Measurements from ENCODE around the gene DAPK2.
"Not testable (repeated sequence)": the region's sequence is repeated elsewhere in the genome, so short reads cannot be mapped to it uniquely, and the experiment has no call there.

The DAPK2 gene

GRCh38 chr15:63972801-63973200 lies 73.5 kb downstream of the DAPK2 start:
- no peak for DNase-seq (ENCODE audit: low read depth)

- DNase-seq (ENCODE audit: low read depth): no peak
These were observed 74.4 kb downstream of the DAPK2 start for GRCh38 chr15:63971904-63972303.

- DNase-seq (ENCODE audit: low read depth): no peak
These were observed 74.9 kb downstream of the DAPK2 start for GRCh38 chr15:63971427-63971805.

GRCh38 chr15:63970621-63971426 lies 75.5 kb downstream of the DAPK2 start:
- DNase-seq (ENCODE audit: low read depth): no peak

DNA sequence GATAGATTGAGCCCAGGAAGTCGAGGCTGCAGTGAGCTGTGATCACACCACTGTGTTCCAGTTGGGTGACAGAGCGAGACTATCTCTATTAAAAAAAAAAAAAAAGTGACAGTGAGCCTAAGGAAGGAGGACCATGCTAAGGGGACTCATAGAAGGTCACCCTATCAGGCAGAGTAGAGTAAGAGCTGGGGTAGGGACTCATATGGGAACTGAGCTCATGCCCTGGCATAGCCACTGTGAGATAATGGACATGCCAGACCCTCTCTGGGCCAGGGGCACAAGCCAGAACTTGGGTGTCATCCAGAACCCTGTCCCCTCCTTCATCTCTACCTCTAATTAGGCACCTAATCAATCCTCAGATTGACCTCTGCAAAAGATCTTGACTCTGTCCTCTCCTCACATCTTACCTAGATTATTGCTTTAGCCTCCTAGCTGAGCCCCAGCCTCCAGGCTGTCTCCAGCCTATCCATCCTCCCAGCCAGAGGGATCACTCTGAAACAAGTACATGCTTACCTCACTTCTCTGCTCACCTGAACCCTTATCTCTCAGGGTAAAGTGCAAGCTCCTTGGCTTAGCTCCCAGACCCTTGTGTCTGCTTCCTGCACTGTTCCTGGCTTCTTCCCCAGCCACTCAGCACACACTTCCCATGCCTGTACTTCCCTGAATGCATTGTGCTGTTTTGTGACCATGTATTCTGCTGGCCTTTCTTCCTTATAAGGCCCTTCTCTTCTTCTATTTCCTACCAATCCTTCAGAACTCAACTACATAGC lies 76.4 kb downstream of the DAPK2 start:
- DNase-seq (ENCODE audit: low read depth): no peak

GRCh38 chr15:63968700-63969099 lies 77.6 kb downstream of the DAPK2 start:
- DNase-seq (ENCODE audit: low read depth): no peak

GRCh38 chr15:63968122-63968524 lies 78.2 kb downstream of the DAPK2 start:
- DNase-seq (ENCODE audit: low read depth): no peak

DNA sequence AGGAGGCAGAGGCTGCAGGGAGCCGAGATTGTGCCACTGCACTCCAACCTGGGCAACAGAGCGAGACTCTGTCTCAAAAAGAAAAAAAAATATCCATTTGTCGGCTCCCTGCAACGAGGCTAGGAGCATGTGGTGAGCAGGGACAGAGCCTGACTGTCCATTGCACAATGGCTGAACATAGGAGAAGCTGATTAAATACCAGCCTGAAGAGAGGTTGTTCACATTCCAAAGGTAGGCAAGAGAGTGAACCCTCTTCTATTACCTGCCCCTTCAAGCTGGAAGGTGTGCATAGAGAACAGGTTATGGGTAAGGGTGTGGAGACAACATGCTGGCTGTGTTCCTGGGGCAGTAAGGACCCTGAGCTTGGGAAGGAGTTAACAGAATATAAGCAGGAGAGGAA lies 78.7 kb downstream of the DAPK2 start:
- DNase-seq (ENCODE audit: low read depth): no peak

GRCh38 chr15:63962947-63963721 lies 83.2 kb downstream of the DAPK2 start:
- not testable (repeated sequence) for DNase-seq (ENCODE audit: low read depth)

GRCh38 chr15:63953524-63953923 lies 92.8 kb downstream of the DAPK2 start:
- no peak for DNase-seq (ENCODE audit: low read depth)

- DNase-seq (ENCODE audit: low read depth): peak; percentile 49
These were observed 95.3 kb downstream of the DAPK2 start for GRCh38 chr15:63950911-63951481.

GRCh38 chr15:63948971-63949370 lies 97.3 kb downstream of the DAPK2 start:
- DNase-seq (ENCODE audit: low read depth): no peak

- DNase-seq (ENCODE audit: low read depth): no peak
These were observed 97.8 kb downstream of the DAPK2 start for GRCh38 chr15:63948436-63948835.

DNA sequence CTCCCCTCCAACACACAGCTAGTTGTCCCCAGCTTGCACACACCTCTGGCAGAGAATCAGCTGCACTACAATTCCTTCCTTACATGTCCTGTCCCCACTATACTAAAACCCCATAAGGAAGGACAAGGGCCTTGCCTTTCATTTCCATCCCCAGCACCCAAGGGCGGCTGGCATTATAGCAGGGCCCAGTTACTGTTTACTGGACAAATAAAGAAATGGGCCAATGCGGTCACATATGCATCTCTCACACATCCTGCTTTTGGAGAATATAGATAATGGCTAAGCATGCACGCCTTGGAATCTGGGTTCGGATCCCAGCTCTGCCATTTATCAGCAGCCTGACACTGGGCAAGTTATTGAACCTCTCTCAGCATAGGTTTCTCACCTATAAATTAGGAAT lies 99.1 kb downstream of the DAPK2 start:
- DNase-seq (ENCODE audit: low read depth): no peak

DNA sequence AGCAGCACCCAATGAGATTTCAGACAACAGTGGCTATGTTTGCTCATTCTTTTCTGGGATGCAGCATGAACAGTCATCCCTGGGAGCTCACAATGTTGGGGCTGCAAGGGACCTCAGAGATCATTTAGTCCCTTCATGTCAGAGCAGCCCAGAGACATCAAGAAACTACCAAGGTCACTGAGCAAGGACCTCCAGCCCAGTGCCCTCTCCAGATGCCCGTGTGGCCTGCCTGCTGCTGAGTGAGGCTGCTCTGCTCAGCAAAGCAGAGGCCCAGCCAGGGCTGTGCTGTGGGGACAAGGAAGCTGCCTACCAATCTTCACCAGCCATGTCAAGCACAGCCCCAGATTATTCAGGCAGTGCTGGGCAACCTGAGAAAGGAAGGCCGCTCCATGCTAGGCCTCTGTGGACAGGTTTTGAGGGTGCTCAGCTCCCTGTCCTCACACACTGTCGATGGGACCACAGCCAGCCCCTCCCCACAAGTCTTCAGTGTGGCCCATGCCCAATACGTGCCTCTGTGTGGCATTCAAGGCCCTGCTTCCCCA lies 99.7 kb downstream of the DAPK2 start:
- no peak for DNase-seq (ENCODE audit: low read depth)

- DNase-seq (ENCODE audit: low read depth): no peak
These were observed 100.4 kb downstream of the DAPK2 start for GRCh38 chr15:63945838-63946298.

DNA sequence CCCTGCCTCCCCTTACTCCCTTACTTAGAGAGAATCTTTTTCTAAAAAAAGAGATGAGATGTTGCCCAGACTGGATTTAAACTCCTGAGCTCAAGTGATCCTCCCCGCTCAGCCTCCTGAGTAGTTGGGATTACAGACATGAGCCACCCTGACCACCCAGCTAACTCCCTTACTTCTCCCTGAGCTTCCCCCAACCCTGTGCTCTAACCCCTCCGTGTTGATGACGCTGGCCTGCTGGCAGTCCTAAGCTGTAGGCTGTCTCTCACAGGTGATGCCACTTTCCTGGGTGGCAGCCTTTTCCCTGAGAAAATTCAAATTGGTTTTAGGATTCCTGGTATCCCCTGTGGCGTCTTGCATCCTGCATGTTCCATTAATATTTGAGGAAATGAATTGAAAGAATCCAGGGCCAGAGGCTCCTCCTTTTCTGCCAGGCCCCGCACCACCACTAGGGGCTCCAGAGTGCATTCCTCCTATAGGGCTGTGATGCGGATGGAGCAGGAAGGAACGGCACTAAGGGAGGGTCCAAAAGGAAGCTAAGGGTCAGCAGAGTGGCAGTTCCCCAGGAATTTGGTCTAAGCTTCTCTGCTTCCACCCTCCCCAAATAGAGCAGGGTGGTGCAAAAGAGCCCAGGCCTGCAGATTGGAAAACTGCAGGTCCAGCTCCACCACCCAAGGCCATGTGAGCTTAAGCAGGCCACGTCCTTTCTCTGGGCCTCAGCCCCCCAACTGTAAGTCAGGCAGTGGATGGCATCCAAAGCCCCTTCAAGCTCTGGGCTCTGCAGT lies 101.1 kb downstream of the DAPK2 start:
- DNase-seq (ENCODE audit: low read depth): no peak

DNA sequence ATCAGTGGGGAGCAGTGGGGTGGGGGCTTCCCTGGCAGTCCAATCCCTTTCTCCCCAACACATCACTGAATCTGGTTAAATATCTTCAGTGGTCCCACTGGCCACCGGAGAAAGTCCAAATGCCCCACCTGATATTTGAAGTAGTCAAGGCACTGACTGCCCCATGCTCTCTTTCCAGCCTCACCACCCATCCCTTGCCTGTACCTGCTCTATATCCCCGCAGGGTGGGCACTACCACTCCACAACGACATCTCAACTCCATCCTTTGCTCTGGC lies 101.7 kb downstream of the DAPK2 start:
- DNase-seq (ENCODE audit: low read depth): no peak

DNA sequence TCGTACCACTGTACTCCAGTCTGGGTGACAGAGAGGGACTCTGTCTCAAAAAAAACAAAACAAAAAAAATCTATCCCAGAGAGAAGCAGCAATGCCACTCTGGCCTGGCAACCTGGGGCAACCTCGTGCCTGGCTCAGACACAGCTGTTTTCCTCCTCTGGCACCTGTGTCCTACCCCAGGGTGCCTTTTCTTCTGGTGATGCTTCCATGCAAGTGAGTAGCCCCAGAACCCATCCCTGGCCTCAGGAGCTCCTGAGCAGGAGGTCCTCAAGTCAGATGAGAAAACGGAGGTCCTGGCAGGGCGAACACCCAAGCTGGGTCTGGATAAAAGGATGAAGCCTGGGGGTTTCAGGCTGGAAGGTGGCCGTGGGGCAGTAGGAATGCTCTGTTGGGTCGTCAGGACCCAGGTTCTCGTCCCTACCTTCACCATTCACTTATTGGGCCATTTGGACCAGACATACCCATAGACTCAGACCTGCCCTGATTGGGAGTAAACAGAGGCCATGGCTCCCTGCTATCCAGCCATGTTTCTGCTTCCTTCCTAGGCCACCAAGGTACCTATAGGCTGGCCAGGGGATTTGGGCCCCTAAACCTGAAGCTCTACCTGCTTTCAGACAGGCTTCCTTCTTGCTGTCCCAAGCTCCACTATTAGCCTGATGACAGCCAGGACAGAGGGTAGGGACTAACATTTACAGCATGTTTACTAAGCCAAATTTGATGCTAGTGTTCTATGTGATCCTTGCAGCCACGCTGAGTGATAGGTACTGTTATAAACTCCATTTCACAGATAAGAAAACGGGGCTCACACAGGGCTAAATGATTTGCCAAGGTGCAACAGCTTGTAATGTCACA lies 102.2 kb downstream of the DAPK2 start:
- no peak for DNase-seq (ENCODE audit: low read depth)

Data from HS-5 (cell line).